GM18858 (cell line): ENCODE results near the gene THUMPD1.
A peak's percentile ranks its signal among the peaks of the same experiment; 100 is the strongest.
"Not testable (repeated sequence)": the region's sequence is repeated elsewhere in the genome, so short reads cannot be mapped to it uniquely, and the experiment has no call there.

ENCODE experiments used
- ATAC-seq: cut with Tn5 transposase; IDR thresholded peaks from one replicate; pipeline ENCODE4 v1.9.1; 2021; ENCODE audit not compliant: unreplicated experiment

The THUMPD1 gene

DNA sequence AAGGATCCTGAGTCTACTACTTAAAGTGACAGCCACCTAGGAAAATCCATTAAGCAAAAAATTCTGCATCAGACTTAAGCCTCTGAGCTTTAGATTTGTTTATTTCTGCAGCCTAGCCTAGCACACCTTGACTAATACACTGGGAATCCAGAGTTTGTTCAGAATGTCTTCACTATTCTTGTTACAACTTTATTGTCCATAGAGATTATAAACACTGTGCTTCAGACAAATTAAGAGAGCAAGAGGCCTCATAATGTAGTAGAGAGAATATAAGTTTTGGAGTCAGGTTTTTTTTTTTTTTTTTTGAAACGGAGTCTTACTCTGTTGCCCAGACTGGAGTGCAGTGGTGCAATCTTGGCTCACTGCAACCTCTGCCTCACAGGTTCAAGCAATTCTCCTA is 8.9 kb upstream of the THUMPD1 start:
- no peak for ATAC-seq

GRCh38 chr16:20749474-20749873 is 7.9 kb upstream of the THUMPD1 start:
- ATAC-seq: no peak

DNA sequence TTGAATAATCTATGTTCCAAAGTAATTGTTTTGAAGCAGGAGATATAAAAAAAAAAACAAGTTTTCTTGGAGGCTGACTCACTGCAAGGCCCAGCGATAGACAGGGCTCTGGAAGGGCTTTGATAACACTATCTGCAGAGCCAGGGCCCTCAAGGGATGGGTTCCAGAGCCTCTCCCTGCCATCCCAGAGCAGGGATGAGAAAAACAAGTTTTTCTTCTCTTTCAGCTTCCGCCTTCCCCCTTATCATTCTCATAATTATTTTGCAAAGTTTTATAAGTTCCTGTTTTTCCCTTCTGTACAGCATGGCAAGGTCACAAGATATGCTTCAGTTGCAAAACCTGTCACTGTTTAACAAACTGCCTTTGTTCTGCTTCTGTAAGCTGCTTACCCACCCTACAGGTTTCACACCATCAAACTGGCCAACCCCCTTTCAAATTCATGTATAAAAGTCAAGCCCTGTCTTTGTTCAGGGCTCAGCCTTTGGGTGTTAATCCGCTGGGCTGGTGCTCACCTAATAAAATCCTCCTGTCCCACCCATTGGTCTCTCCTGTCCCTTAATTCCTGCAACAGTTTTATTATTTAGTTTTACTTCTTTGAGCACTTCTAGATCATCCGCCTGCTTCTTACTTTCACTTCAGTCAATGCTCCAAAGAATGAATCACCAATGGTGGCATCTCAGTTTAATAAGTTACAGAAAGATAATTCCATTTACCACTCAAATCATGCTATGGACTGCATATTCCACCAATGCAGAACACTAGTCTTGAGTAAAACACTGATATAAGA is 5.6 kb upstream of the THUMPD1 start:
- no peak for ATAC-seq

GRCh38 chr16:20746461-20746860 is 4.8 kb upstream of the THUMPD1 start:
- no peak for ATAC-seq

DNA sequence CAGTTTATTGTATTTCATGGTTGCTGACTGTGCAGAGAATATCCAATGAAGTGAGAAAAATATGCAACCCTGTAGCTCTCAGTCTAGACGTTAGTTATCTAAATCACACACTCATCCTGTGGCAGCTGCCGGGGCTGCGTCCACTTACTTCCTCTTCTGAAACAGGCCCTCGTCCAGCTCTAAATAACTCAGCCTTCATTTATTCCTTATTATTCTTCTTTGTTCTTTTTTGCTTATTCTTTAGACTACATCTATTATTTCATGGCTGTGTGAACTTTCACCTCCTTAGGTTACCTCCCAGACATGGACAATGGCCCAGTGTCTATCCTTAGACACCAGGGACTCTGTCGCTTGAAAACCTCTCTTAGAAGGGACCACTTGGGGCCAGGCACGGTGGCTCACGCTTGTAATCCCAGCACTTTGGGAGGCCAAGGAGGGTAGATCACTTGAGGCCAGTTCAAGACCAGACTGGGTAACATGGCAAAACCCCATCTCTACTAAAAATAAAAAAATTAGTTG is 3.4 kb upstream of the THUMPD1 start:
- ATAC-seq: no peak

DNA sequence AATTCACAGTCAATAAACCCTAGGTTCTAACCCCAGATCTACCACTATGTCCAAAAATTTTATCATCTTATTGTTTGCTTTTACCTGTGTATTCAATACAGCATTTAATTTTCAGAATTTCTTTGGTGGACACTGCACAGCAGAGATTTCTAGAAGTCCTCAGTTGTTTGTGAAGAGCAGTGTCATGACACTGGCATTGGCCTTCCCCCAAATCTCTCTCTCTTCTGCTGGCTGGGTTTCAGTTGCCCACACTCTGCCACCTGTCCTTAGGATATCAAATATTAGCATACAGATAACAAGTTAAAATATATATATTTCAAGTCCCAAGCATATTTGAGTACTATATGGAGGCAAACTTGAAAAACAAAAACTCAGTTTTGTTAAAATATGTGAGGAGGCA is 2.0 kb upstream of the THUMPD1 start:
- ATAC-seq: no peak

DNA sequence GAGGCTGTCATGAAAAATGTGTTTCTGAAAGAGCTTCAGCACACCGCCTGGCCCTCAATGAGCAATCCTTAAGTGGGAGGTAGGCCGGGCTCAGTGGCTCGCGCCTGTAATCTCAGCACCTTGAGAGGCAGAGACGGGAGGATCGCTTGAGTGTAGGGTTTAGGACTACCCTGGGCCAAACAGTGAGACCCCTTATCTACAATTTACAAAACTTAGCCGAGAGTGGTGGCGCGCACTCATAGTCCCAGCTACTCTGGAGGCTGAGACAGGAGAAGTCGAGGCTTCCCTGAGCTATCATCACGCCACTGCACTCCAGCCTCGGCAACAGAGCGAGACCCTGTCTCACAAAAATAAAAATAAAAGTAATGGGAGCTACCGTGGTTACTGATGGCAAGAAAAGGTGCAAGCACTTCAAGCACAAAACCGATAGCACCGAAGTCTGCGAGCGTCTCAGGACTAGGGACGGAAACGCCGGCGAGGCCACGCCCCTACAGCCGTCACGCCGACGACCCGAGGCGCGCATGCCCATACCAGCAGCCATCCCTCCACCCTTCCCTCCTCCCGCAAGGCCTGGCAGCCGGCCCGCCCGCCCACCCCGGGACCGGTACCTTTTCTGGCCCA is 607 bp downstream of the THUMPD1 start:
- peak; percentile 60 for ATAC-seq

DNA sequence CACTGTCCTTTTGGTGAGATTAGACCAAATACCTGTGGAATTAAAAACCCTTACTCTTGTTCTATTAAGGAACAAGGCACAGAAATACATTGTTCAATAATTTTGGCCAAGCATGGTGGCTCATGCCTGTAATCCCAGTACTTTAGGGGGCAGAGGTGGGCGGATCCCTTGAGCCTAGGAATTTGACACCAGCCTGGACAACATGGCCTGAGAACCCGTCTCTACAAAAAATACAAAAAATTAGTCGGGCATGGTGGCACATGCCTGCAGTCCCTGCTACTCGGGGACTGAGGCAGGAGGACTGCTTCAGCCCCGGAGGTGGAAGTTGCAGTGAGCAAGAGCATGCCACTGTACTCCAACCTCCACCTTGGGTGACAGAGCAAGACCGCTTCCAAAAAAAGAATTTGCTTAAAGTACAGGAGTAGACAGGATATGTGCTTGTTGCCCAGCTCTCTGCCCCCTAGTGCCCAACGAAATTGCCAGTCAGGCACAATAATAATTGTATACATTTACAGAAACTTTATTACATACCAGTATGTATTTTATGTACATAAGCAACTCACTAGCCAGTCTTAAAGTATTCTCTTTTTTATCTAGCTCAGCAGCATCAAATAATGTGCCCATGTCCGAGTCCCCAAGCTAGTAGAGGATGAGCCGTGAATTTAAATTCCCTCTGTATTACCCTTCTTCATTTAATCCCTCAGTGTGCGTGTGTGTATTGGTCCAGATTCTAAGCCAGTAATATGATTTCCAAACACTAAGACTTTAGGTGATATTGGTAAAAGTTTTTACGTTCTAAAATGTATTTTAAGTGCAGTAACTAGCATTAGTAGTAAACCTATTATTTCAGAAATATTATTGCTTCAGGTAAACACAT is 1.4 kb downstream of the THUMPD1 start:
- no peak for ATAC-seq

DNA sequence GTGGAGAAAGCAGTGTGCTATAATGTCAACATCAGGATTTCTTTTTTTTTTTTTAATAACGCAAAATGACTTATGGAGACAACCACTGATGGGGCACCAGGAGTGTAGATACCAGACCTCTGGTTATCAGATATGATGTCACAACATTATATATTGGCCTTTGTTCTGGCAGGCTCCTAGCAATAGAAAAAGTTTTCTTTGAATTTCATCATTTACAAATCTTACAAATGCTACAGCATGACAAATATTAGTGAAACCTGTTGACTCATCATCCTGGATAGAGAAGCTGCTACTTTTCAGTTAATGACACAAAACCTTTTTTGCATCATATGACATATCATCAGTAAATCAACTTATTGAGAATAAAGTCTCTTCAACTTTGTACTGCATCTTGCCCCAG is 6.1 kb downstream of the THUMPD1 start:
- no peak for ATAC-seq

DNA sequence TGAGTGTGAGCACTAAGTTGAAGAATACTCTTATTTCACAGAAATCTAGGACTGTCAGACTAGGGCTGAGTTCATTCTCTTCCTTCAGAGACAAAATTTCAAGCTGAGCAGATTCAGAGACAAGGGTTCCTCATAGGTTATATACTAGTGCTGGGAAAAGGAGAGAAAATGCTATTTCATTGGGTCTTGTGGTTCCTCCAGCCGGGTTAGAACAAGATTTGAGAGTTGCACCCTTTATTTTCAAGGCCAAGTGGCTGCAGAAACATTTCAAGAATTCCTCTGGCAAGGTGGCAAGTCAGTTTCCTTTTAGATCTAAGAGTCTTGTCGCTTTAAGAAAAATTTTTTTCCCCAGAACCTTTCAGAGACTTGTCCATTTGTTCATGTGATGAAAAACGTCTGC is 6.8 kb downstream of the THUMPD1 start:
- ATAC-seq: no peak

DNA sequence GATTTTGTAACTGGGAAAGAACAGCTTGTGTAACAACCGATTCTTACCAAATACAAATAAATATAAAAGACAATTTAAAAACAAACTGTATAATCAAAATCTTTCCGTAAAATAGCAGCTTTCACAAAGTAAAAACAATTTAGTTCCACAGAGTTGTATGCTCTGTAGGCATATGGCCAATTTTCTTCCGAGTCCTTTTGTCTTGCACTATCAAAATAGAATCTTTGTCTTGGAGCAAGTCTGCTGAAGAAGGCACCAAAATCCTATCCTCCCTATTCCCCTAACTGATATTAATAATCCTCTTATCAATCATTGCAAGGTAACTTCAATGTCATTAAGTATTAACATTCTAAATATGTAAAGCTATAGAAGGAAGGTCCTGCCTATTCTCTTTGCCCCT is 7.6 kb downstream of the THUMPD1 start:
- no peak for ATAC-seq

DNA sequence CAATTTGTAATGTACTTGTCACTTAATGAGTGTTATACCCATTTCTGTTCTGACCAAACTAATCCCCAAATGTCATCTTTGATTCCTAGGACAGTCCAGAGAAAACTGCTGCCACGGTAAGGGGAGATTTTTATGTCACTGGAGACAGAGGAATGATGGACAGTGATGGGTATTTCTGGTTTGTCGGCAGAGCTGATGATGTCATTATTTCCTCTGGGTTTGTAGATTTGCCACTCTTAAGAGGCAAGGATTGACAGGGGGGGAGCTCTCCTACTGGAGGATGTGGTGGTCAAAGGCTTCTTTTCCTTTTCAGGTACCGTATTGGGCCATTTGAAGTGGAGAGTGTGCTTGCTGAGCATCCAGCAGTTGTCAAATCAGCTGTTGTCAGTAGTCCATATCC is 12.5 kb downstream of the THUMPD1 start:
- ATAC-seq: no peak

GRCh38 chr16:20727181-20727580 is 14.4 kb downstream of the THUMPD1 start:
- no peak for ATAC-seq

GRCh38 chr16:20726661-20727060 is 15.0 kb downstream of the THUMPD1 start:
- no peak for ATAC-seq

DNA sequence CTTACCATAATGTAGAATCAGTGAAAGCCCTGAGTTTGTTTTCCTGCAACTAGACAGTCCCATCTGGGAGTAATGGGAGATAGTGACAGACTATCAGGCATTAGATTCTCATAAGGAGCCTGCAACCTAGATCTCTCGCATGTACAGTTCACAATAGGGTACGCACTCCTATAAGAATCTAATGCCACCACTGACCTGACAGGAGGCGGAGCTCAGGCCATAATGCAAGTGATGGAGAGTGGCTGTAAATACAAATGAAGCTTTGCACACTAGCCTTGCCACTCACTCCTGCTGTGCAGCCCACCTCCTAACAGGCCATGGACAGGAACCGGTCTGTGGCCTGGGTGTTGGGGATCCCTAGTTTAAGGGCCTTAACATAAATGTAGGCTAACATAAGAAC is 21.4 kb downstream of the THUMPD1 start:
- no peak for ATAC-seq

- ATAC-seq: not testable (repeated sequence)
Observed at GRCh38 chr16:20717718-20718117, 23.9 kb downstream of the THUMPD1 start.

DNA sequence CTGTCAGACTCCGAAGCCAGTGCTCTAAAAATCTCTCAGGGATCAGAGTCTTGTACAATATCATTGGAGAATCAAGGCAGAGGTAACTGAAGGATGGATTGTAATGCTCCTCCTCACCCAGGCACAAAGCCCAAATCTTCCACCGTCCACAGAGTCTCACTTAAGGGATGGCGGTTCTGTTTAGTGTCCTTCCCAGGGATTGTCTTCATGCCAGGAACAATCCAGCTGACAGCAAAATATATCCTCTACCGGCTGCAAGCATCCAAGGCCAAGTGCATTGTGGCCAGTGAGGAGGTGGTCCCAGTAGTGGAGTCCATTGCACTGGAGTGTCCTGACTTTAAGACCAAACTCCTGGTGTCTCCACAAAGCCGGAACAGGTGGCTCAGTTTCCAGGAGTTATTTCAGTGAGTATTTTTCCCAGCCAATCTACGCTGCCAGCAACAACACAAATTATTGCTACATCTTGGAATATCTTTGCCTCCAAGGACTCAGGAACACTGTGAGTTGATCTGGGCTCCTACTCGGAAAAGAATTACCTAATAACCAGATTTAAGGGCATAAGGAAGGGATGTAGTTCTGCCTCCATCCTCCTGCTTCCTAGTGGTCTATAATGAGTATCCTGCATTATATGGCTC is 30.2 kb downstream of the THUMPD1 start:
- no peak for ATAC-seq

- ATAC-seq: not testable (repeated sequence)
Observed at GRCh38 chr16:20708129-20708528, 33.5 kb downstream of the THUMPD1 start.

DNA sequence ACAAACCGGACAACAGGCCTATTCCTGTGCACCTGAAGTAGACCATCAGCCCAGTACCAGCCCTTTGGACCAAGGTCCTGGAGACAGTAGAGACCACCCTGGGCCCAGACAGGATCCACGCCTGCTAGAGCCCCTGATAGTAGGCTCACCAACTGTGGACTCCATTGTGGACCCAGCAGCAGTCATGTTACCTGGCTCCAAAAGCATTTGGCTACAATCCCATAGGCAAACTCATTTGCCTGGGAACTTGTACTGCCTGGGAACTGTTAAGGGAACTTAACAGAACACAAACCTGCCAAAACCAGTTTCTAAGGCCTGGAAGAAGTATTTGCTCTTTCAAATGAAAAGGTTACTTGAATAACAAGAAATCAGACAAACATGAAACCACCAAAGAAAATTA is 34.2 kb downstream of the THUMPD1 start:
- no peak for ATAC-seq

GRCh38 chr16:20705972-20706371 is 35.6 kb downstream of the THUMPD1 start:
- not testable (repeated sequence) for ATAC-seq

DNA sequence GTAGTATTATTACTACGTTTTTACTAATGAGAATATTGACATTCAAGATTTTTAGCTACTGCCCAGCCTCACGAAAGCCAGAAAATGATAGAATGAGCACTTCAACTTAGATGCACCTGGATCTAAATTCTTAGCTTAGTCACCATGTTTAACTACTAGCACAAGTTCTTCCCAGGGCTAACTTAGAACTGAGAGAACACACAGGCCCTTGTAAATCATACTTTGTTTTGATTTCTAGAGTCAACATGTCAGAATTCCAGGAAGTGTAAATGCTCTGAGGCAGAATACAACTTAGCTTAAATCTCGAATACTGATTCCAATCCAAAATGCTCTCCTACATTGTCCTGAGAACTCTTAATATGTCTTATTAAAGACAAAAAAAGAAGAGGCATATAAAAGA is 37.3 kb downstream of the THUMPD1 start:
- no peak for ATAC-seq
